ENCODE results near the gene ANKHD1. TPM values are rescaled to one million over a fixed set of nuclear protein-coding genes. Genes with fewer than 3 reads are reported as not detected.

ANKHD1 gene
- polyA plus RNA-seq, 3 donors, result 29.0 to 110 (median 43.6) TPM

- H3K4me2 ChIP-seq (replicated peaks; ENCODE audit: extremely low read depth, low read length, poor library complexity, severe bottlenecking), result no peak overlapping the region
- H3K36me3 ChIP-seq (replicated peaks in 1 of 2; ENCODE audit: control insufficient read depth in 1 of 2, insufficient read depth in 2 of 2, low read length in 2 of 2), result no peaks in the 10 kb centered on the region
- TF ChIP-seq, protein P1, sequence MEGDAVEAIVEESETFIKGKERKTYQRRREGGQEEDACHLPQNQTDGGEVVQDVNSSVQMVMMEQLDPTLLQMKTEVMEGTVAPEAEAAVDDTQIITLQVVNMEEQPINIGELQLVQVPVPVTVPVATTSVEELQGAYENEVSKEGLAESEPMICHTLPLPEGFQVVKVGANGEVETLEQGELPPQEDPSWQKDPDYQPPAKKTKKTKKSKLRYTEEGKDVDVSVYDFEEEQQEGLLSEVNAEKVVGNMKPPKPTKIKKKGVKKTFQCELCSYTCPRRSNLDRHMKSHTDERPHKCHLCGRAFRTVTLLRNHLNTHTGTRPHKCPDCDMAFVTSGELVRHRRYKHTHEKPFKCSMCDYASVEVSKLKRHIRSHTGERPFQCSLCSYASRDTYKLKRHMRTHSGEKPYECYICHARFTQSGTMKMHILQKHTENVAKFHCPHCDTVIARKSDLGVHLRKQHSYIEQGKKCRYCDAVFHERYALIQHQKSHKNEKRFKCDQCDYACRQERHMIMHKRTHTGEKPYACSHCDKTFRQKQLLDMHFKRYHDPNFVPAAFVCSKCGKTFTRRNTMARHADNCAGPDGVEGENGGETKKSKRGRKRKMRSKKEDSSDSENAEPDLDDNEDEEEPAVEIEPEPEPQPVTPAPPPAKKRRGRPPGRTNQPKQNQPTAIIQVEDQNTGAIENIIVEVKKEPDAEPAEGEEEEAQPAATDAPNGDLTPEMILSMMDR (IDR thresholded peaks at IDR 0.05), result no peak
- intact Hi-C loops (cut with micrococcal nuclease), result loop anchor here in 1 of 2 donors (10.0 kb wide), 1 partner anchor 354 kb away; no protein-coding TSS in a partner anchor
- H3K9me3 Mint-ChIP-seq, result peaks cover 0 to 1% (median 0%) of the 10 kb centered on the region in 7 donors
- no peak overlapping the region for H3K27ac Mint-ChIP-seq
- H3K36me3 Mint-ChIP-seq, result no peaks in the 10 kb centered on the region
- peaks cover 2 to 9% (median 8%) of the 10 kb centered on the region in 3 donors for H3K27me3 Mint-ChIP-seq (ENCODE audit: low read depth in 3 of 3)
- no peak for DNase-seq
- no peak overlapping the region for H3K27ac ChIP-seq (ENCODE audit: low read depth in 1 of 2, low read length in 2 of 2)
- H3K4me1 ChIP-seq (ENCODE audit: control insufficient read depth in 1 of 2, insufficient read depth in 2 of 2, low read length in 2 of 2), result peaks cover 25 to 27% of the 10 kb centered on the region in 2 donors
- H3K4me1 Mint-ChIP-seq, result peaks cover 25% of the 10 kb centered on the region
- H4K20me1 ChIP-seq (ENCODE audit: insufficient read depth, low read length), result no peaks in the 10 kb centered on the region
- H3K79me2 ChIP-seq (ENCODE audit: insufficient read depth, low read length), result no peaks in the 10 kb centered on the region
- H3K27me3 ChIP-seq (ENCODE audit: control insufficient read depth in 2 of 2, insufficient read depth in 2 of 2, low read length in 2 of 2), result no peaks in the 10 kb centered on the region
- no peak overlapping the region for H3K4me3 ChIP-seq (replicated peaks in 1 of 3; ENCODE audit: low read depth in 2 of 3, low read length in 3 of 3)
- no peak overlapping the region for H3K9ac ChIP-seq (ENCODE audit: insufficient read depth, low read length, poor library complexity, severe bottlenecking)
- H3K4me3 Mint-ChIP-seq, result no peak overlapping the region
- no peaks in the 10 kb centered on the region for H3K9me3 ChIP-seq (replicated peaks in 1 of 2; ENCODE audit: control insufficient read depth in 1 of 2, insufficient read depth in 1 of 2, low read length in 2 of 2)
- no peak overlapping the region for H2AFZ ChIP-seq (ENCODE audit: insufficient read depth, low read depth, low read length, poor library complexity, severe bottlenecking)
- 100% methylated on average over 1 of the region's 7 CpGs for WGBS (ENCODE audit: insufficient coverage)
Measured at GRCh38 chr5:140360681-140361479, 40.8 kb upstream of the ANKHD1 start.

GRCh38 chr5:140361901-140362300 is 39.7 kb upstream of the ANKHD1 start:
- no peak overlapping the region for H3K4me3 Mint-ChIP-seq

More at GRCh38 chr5:140361901-140362300, 39.7 kb upstream of the ANKHD1 start:
- Histone ChIP-seq H3K36me3 (replicated peaks in 1 of 2; ENCODE audit: control insufficient read depth in 1 of 2, insufficient read depth in 2 of 2, low read length in 2 of 2) (no peaks in the 10 kb centered on the region), H3K4me2 (replicated peaks; ENCODE audit: extremely low read depth, low read length, poor library complexity, severe bottlenecking) (no peak overlapping the region), H3K9ac (ENCODE audit: insufficient read depth, low read length, poor library complexity, severe bottlenecking) (no peak overlapping the region), H3K4me1 (ENCODE audit: control insufficient read depth in 1 of 2, insufficient read depth in 2 of 2, low read length in 2 of 2) (peaks cover 15 to 17% of the 10 kb centered on the region in 2 donors), H3K4me3 (replicated peaks in 1 of 3; ENCODE audit: low read depth in 2 of 3, low read length in 3 of 3) (no peak overlapping the region), H2AFZ (ENCODE audit: insufficient read depth, low read depth, low read length, poor library complexity, severe bottlenecking) (no peak overlapping the region), H4K20me1 (ENCODE audit: insufficient read depth, low read length) (no peaks in the 10 kb centered on the region), H3K27me3 (ENCODE audit: control insufficient read depth in 2 of 2, insufficient read depth in 2 of 2, low read length in 2 of 2) (no peaks in the 10 kb centered on the region), H3K9me3 (replicated peaks in 1 of 2; ENCODE audit: control insufficient read depth in 1 of 2, insufficient read depth in 1 of 2, low read length in 2 of 2) (no peaks in the 10 kb centered on the region), H3K79me2 (ENCODE audit: insufficient read depth, low read length) (no peaks in the 10 kb centered on the region), H3K27ac (ENCODE audit: low read depth in 1 of 2, low read length in 2 of 2) (no peak overlapping the region)
- Mint-ChIP-seq H3K27me3 (ENCODE audit: low read depth in 3 of 3) (peaks cover 2 to 9% (median 8%) of the 10 kb centered on the region in 3 donors), H3K4me1 (peaks cover 16% of the 10 kb centered on the region), H3K27ac (no peak overlapping the region), H3K9me3 (peaks cover 0 to 1% (median 0%) of the 10 kb centered on the region in 7 donors), H3K36me3 (no peaks in the 10 kb centered on the region)
- no peak for DNase-seq
- TF ChIP-seq, protein P1 (IDR thresholded peaks at IDR 0.05), result no peak
- intact Hi-C loops (cut with micrococcal nuclease), result loop anchor here in 1 of 2 donors (10.0 kb wide), 1 partner anchor 353 kb away; no protein-coding TSS in a partner anchor
- WGBS (ENCODE audit: insufficient coverage), result 100% methylated on average over 2 of the region's 2 CpGs

All from CD14-positive monocyte (primary cell).